DND-41 (cell line): ENCODE results near the gene ULK1.

Experiments
- CTCF ChIP-seq: IDR thresholded peaks from 2 replicates; pipeline ENCODE4 v1.5.1; 2012; ENCODE audit warnings: borderline replicate concordance, low read length, moderate library complexity, mild to moderate bottlenecking; ENCODE audit not compliant: poor library complexity, severe bottlenecking; ENCODE audit errors: extremely low read depth
- EZH2 ChIP-seq: IDR thresholded peaks from 3 replicates; pipeline ENCODE4 v1.6.1; 2012; ENCODE audit warnings: borderline replicate concordance, low read depth, mild to moderate bottlenecking, moderate library complexity, low read length, inconsistent platforms; ENCODE audit not compliant: severe bottlenecking

GRCh38 chr12:131912518-131913274, 18.3 kb downstream of the ULK1 start:
- TF ChIP-seq CTCF (no peak), EZH2 (no peak)
